Prostate gland (tissue), 2 donors: ENCODE results near the gene ZSWIM5.

Source experiments
- CTCF ChIP-seq, 4 experiments: fragments of 200-600 bp in 2 of 4; fragments of 450-650 bp in 2 of 4; sonication (generic) in 2 of 4; IDR thresholded peaks; 1 replicate in 3 of 4; 2 replicates in 1 of 4; pipeline ENCODE4 v1.5.1; 2016 to 2019; ENCODE audit warnings: antibody characterized with exemption in 4 of 4, mild to moderate bottlenecking in 2 of 4, moderate library complexity in 2 of 4
- POLR2A ChIP-seq: fragments of 450-650 bp; IDR thresholded peaks from one replicate; pipeline ENCODE4 v1.6.1; 2016; ENCODE audit warnings: antibody characterized with exemption, mild to moderate bottlenecking

- TF ChIP-seq POLR2A (no peak), CTCF (IDR thresholded peaks at IDR 0.05) (no peak)
These were observed 121.8 kb downstream of the ZSWIM5 start for GRCh38 chr1:45084562-45084961.
